Islet precursor cell (in vitro differentiated cells): ENCODE data around the gene GPR63.
"Not testable (repeated sequence)": the region's sequence is repeated elsewhere in the genome, so short reads cannot be mapped to it uniquely, and the experiment has no call there.

ENCODE experiments used
- DNase-seq: peaks from one replicate; pipeline ENCODE4 v3.0.0-alpha.2; 2018

GPR63 gene, protein sequence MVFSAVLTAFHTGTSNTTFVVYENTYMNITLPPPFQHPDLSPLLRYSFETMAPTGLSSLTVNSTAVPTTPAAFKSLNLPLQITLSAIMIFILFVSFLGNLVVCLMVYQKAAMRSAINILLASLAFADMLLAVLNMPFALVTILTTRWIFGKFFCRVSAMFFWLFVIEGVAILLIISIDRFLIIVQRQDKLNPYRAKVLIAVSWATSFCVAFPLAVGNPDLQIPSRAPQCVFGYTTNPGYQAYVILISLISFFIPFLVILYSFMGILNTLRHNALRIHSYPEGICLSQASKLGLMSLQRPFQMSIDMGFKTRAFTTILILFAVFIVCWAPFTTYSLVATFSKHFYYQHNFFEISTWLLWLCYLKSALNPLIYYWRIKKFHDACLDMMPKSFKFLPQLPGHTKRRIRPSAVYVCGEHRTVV

DNA sequence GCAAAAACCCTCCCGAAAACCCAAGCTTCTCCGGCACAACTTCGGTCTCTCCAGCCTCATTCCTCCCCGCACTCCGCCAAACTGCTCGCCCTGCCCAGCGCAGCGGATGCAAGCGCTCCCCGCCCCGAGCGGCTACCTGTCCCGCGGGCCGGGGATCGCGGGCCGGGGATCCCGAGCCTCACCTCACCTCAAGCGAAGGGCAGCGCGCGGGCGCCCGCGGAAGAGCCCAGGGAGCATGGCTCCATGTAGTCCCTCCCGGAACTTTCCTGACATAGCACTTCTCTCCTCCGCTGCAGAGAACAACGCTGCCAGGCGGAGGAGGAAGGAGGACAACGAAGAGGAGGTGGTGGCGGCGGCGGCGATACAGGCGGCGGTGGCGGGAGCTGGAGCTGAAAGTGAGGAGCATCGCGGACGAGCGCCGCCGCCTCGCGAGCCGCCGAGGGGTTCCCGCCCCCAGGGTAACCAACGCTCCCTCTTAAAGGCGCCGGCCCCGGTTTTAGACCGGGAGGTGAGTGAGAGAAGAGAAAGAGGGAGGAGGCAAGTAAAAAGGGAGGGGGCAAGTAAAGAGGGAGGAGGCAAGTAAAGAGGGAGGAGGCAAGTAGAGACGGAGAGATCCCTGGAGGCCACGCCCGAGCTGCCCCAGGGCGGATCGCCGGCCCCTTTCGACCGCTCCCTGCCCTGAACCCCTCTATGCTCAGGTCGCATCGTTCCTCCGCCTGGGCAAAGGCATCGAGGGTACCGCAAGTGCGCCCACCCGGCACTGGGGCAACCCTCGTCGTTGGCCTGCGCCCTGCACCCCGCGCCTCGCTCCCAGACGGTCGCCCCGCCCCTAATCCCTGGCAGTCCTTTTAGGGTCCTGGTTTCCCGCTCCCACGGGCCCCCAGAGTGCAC lies at the start of gene GPR63:
Gene GPR63, minus strand, starts transcription at position 397 of the 891 bp plus-strand sequence. CDS start 37,746 bp downstream, outside the sequence.
- peak; percentile 87 for DNase-seq

DNA sequence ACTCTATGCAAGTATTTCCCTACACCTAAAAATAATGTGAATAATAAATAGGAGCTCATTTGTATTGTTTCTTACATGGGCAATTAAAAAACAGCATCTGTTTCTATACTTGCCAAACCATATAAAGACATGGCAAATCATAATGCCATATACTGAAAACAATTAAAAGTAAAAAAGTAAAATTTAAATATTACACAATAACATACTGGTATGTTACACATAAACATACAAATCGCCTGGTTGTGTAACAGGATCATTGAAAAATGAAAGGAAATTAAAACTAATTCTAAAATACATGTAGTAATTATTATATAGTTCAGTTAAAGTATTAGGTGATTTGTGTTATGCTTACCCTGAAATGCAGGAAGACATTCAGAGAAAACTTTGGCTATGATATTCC lies 49.2 kb upstream of the GPR63 start:
- no peak for DNase-seq

DNA sequence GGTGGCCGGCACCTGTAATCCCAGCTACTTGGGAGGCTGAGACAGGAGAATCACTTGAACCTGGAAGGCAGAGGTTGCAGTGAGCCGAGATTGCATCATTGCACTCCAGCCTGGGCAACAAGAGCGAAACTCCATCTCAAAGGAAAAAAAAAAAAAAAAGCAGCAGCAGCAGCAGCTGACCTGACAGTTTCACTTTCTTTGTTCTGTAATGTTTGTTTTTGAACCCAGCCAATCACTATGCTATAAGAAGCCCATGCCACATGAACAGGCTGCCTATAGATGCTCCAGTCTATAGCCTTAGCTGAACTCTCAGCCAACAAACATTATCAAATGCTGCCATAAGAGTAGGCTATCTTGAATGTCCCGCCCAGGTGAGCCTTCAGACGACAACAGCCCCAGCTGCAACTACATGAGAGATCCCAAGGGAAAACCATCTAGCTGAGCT lies 47.9 kb upstream of the GPR63 start:
- not testable (repeated sequence) for DNase-seq

DNA sequence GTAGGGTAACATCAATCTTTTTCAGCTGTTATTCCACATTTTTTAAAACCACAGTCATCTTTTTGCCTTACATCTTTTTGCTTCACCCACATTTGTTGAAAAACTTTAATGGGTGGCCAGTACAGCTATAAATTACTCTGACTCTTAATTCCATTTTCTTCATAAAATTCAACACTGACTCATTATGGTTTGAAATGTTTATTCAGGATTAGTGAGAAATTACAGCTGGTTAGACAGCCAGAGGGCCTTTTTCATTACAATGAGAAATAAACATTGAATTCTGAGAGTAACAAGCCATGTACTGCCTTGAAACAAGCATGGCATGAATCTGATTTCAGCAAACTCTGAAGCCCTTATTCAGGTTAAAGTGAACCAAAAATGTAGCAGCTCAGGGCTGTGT lies 40.9 kb upstream of the GPR63 start:
- DNase-seq, result no peak

DNA sequence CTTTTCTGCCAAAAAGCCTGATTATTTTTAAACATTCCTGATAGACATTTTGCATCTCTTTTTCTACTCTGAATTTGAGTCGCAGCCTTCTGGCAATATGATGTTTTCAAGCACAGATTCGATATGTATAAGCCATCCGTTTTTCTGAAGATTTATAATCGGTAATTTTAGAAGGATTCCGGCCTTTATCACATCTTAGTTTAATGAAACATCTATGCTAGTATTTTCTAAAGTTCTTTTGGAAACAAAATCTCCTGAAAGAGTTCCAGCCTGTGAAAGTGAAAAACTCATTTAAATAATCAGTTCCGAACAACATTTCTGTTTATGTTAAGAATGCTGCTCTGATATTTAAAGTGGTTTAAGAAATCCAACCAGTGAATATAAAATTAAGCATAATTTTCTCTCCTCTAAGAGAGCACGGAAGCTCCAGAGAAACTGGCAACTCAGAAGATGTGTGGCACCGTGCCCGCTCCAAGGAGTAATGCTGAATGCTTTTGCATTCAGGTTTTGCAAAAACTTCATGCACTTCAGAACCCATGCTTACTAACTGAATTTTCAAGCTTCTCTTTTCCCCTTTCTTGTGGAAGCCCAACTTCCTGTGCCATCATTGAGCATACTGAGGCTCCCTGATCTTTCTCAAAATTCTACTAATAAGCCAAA lies 39.7 kb upstream of the GPR63 start:
- DNase-seq, result no peak

DNA sequence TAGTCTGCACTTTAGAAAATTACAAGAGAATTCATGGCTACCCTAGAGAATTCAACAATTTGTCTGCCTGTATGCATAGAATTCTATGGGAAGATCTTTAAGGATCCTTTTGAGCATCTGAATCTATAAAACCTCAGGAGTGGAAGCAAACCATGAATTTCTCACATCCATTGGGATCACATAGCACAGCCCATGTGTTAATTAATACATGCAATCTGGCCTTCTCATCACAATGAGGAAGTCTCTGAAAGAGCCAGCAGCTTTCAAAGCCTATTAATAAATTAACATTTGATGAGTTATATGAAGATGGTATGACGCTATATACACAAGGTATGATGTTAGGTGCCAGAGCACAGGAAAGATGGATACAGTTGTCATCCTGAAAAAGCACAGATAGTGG lies 35.7 kb upstream of the GPR63 start:
- no peak for DNase-seq

DNA sequence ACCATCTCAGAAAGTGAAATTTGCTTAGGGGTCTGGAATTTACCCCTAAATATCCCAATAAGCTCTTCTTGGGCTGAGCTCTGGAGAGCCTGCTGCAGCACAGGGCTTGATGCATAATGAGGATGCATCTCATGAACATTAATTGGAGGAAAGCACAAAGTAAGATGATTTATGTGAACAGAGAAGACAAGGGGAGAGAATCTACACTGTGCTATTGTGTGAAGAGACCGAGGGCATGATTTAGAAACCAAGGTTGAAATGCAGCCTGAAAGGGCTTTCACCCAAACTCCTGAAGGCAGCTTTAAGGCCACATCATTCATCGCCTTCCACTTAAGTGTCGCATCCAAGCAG lies 27.8 kb upstream of the GPR63 start:
- no peak for DNase-seq

DNA sequence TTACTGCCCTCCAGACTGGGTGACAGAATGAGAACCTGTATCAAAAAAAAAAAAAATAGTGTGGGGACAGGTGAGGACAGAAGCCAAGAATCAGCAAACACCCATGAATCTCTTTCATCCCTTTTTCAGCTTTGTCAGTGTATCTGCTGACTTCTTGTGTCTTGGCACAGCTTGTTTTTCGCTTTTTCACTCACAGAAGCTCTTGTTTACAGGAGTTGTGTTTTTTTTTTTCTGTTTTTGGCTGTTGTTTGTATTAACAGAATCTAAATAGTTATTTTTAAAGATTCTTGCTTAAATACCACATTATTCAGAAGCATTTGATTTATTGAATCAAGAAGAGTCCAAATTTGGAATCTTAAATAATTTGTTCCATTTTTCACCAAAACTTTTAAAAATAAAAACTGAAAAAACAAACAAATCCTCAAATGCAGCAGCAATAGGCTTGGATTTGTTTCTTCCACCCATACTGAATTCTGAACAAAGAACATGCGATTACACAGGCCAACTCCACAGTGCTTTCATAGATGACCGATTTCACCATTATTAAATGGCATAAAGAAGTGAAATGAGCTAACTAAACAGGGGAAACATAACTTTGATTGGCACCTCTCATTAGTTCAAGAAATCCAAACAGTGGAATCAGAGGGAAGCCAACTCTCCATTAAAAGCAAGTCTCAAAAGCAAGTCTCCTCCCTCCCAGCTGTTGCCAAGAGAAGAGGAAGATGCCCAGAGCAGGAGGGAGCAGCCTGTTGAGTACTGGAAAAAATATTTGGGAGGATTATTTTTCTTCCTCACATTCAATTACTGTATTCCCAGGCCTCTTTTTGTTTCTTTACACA lies 27.2 kb upstream of the GPR63 start:
- no peak for DNase-seq

DNA sequence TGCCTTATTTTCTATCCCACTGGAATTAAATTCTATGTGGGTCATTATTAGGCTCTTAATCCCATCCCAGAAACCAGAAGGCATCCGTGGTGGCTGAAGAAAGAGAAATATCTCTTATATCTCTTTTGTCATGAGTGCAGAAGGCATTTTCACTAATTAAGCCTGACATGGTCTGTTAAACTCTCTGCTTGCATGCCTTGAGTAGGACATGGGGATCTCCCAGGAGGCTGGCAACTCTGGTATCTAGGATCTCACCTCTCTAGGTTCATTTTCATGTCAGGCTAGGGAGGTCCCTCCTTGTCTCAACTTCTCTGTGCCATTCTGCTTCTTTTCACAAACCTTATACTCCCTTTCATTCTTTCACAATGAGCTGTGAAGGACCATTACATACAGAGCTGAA lies 25.3 kb upstream of the GPR63 start:
- no peak for DNase-seq

DNA sequence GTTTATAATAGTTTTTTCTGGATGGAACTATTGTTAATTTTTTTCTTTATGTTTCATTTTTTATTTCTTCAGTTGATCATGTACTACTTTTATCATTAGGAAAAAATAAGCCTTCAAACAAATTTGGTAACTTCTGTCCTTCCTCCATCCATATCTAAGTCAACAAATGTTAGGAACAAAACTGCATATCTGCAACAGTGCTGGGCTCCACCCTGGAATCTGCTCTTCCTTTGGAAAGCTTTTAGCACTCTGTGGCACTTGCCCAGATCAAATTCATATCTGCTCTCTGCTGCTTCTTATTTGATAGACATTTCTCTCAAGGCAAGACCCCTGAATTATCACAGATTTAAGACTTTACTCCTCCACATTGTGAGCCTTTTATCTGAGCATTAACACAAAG lies 24.3 kb upstream of the GPR63 start:
- no peak for DNase-seq

DNA sequence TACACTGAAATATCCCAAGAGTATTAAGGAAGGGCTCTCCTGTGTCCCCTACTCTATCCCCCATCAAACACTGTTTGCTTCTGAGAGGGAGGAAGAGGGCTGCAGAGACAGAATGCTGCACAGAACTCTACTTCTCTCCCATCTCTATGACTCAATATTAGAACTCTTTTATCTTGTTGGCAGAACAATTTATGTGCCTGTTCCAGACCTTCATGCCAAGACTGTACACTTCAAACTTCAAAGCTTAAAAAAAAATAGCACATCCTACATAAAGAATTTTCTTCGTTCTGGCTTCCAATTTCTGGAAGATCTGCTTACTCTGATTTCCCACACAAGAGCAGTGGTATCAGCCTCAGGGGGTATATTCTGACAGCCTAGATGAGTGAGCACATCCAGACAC lies 19.6 kb upstream of the GPR63 start:
- DNase-seq, result no peak

DNA sequence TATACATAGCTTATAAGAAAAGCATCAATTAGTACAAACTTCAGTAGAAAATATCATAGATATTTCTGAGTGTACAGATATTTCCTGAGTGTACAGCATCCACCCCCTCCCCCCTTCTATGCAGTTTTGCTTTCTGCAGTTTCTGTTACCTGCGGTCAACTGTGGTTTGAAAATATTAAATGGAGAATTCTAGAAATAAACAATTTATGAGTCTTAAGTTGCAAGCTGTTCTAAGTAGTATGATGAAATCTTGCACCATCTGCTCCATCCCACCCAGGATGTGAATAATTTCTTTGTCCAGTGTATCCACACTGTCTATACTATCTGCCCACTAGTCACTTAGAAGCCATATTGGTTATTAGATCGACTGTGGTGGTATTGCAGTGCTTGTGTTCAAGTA lies 15.8 kb upstream of the GPR63 start:
- no peak for DNase-seq

DNA sequence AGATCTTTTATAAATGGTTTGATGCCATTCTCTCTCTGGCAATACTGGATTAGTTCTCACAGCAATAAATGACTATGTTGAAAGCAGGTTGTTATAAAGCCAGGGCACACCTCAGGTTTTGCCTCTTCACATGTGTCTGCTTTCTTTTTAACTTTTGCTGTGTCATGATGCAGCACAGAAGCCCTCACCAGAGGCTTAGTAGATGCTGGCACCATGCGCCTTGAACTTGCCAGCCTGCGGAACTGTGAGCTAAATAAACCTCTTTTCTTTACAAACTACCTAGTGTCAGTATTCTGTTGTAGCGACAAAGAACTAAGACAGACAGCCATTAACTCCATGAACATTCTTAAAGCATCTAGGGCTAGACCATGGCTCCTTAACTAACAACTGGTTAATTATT lies 15.3 kb upstream of the GPR63 start:
- no peak for DNase-seq

DNA sequence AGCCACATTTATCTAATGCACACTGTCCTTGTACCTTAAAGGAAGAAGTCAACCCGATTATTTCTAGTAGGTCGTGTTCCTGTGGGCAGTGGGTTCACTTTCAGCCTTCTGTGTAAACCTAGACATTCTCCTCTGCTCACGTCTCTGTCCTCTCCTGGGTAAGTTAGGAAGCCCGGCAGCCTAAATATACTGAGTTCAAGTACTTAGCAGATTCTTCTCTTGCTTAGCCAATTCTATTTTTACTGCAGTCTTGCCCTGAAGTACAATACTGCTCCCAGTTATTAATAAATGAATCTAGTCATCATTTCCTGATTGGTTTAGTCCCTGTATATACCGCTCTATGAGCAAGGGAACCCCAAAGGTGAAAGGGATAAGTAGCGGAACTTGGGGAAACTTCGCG lies 14.6 kb upstream of the GPR63 start:
- no peak for DNase-seq

DNA sequence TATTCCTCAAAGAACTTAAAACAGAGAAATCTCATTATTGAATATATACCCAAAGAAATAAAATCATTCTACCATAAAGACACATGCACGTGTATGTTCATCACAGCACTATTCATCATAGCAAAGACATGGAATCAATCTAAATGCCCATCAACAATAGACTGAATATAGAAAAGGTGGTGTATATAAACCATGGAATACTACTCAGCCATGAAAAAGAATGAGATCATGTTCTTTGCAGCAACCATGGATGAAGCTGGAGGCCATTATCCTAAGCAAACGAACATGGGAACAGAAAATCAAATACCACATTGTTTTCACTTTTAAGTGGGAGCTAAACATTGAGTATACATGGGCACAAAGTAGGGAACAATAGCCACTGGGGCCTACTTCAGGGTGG lies 12.3 kb upstream of the GPR63 start:
- no peak for DNase-seq

DNA sequence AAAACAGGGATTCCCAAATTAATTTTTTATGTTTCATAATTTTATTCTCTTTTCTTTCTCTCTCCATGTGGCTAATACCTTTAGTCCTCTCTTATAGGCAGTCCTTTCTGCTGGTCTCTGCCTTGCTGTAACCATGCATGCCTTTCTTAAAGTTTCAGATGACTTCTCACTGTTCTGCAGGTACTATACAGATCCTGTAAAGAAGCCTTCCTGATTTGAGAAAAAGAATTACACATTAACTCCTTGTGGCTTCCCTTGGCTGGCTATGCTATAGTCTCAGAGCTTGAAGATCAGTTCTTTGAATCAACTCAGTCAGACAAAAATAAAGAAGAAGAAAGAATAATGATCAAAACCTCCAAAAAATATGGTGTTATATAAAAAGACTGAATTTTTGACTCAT lies 7.3 kb upstream of the GPR63 start:
- no peak for DNase-seq

DNA sequence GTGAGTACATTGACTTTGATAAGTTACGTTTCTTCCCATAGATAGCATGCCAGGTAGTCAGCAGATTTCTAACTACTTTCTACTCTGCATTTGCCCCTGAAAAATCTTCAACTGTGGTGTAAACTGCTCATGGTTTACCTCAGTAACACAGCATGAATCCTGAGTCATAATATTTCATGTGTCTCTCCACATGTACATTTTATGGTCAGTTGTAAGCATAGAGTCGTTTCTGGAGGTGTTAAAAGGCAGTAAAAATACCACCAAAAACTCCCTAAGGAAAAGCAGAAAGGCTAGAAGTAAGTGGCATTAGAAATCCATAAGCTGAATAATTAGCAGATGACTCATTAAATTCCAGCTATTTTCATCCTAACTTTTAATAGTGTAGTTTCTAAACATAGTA lies 4.1 kb upstream of the GPR63 start:
- no peak for DNase-seq

DNA sequence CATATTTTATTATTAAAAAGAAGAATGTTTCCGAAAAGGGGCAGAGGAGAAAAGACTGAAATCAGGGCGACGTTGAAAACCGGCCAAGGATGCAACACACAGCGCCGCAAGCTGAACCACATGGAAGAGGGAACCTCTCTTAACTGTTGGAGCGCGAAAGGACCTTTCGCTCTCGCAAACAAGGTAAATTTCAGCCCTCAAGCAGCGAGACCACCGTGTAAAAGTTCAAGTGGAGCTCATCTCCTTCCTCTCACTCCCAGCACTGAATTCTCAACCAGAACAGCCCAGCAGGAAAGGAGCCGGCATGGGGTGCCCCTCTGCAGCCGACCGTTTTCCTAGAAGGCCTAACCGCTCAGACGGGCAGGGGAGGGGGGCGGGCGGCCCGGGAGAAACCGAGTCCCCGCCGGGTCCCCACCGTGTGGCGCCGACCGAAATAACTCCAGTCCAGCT lies 621 bp downstream of the GPR63 start:
- DNase-seq, result no peak

DNA sequence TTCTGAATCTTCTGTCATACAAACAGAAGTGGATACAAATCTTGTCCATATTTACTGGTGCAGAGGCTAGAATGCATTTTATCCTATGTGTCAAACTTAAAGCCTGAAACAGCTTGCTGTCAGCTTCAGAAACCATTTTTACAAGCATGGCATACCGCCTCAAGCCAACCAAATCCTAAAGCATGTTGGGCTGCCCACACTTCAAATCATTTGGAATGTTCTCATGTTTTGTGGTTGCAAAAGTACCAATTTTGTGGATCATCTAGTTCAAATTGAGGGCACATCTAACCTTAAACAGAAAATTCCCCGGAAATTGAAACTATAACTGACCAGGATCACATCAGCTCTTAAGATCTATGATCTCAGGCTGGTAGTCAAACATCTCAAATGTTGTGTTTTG lies 3.2 kb downstream of the GPR63 start:
- no peak for DNase-seq

DNA sequence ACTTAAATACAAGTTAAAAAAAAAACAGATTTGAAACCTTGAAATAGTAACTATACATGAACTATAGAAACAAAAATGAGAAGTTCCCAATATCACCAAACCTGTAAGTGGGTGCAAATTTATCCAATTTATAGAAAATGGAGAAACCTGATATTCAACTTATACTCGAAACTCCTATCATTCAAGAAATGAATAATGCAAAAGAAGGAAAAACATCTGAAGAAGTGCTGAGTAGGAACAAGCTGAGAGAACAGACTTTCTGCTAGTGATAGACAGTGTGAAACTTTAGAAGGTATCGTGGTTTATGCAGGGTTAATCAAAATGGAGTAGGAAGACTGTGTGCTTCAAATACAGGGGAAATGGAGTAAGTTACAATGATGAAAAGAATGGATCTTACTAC lies 4.5 kb downstream of the GPR63 start:
- no peak for DNase-seq

DNA sequence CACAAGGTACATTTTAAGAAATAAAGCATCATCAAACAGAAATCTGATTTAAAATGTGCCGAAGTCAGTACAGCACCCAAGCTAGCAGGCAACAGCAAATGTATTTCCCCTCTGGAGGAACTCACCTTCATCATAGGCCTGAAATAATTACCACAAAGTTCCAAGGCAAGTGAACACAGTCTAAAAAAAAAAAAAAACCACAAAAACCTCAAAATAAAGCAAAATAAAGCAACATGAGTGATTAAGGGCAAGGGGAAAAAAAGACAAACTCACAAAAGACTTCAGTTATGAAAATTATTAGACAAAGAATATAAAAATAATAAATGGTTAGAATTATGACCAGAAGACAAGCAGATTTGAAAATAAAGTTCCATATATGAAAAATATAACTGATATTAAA lies 10.4 kb downstream of the GPR63 start:
- no peak for DNase-seq

DNA sequence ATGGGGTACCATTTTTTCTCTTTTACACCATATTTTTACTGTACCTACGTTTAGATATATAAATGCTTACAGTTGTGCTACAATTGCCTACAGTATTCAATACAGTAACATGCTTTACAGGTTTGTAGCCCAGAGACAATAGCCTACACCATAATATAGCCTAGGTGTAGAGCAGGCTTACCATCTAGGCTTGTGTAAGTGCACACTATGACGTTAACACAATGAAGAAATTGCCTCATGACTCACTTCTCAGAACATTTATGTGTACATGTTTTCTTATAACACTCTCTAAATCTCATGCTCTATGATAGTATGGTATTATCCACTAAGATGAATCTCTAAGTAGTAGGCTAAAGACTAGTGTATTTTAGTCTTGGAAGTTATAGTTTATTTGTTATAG lies 13.5 kb downstream of the GPR63 start:
- no peak for DNase-seq

DNA sequence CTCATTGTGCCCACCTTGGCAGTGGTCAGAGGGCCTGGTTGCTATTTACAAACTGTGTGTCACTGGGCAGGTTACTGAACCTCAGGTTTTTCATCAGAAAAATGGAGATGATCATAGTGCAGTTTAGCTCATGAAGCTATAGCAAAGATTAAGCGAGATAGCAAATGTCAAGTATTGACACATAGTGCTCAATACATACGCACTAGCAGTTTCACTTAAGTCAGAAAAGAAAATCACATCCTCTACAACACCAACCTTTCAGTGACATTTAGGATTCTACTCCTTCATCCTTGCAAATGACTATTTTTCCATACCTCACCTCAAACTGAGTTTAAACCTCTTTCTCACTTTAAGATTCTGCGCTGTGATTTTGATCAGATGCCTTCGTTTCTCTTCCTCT lies 16.2 kb downstream of the GPR63 start:
- DNase-seq, result no peak
